Endothelial cell of umbilical vein (primary cell): Measurements from ENCODE around the gene PHACTR1. TPM values are rescaled to one million over a fixed set of nuclear protein-coding genes. Genes with fewer than 3 reads are reported as not detected.

Experiments
- BruUV-seq: library from RNA; stranded (reverse); fragments of 400-500 nt; replicated peaks from 2 replicates; lab custom pipeline; 2021; lab: Mats Ljungman, UMichigan
- CTCF ChIA-PET: fragments of 300-600, 350-600 bp; sonication (Branson Sonifier 250); formaldehyde crosslinking; loops from one replicate; lab custom pipeline; 2021; ENCODE audit warnings: antibody characterized with exemption, inconsistent platforms; lab: Charles Lee
- POLR2A ChIA-PET: fragments of 300-600, 350-600 bp; sonication (Branson Sonifier 250); formaldehyde crosslinking; loops from one replicate; lab custom pipeline; 2021; ENCODE audit warnings: antibody characterized with exemption, inconsistent platforms; lab: Charles Lee
- DNase-seq: peaks from one replicate; pipeline ENCODE4 v3.0.0-alpha.2; 2011; ENCODE audit warnings: low read depth, low spot score
- FAIRE-seq: peaks from 2 replicates; lab custom pipeline; 2011; peaks lifted over from hg19 to GRCh38; lab: Jason Lieb, UNC
- H2AFZ ChIP-seq: 2 replicates; pipeline ENCODE4 v1.6.0; 2012; ENCODE audit warnings: low read depth, low read length, control low read depth, inconsistent platforms
- H3K27ac ChIP-seq: 2 replicates; pipeline ENCODE4 v1.5.1; 2011; ENCODE audit warnings: low read depth, mild to moderate bottlenecking, control low read depth, low read length, moderate library complexity; ENCODE audit not compliant: insufficient read depth
- H3K27me3 ChIP-seq, 2 experiments: 2 replicates each; pipeline versions ENCODE4 v1.6.0 to v1.6.1; 2011; ENCODE audit warnings: low read length in 2 of 2, mixed read lengths in 1 of 2; ENCODE audit not compliant: control insufficient read depth in 2 of 2, insufficient read depth in 2 of 2
- H3K36me3 ChIP-seq, 2 experiments: 2 replicates in 1 of 2; 3 replicates in 1 of 2; pipeline ENCODE4 v1.5.1; 2011; ENCODE audit warnings: low read length in 2 of 2, mild to moderate bottlenecking in 1 of 2, moderate library complexity in 1 of 2; ENCODE audit not compliant: control insufficient read depth in 2 of 2, insufficient read depth in 2 of 2; ENCODE audit errors: extremely low read depth in 1 of 2
- H3K4me1 ChIP-seq: 3 replicates; pipeline ENCODE4 v1.5.1; 2011; ENCODE audit warnings: mild to moderate bottlenecking, low read length; ENCODE audit not compliant: control insufficient read depth, insufficient read depth; ENCODE audit errors: extremely low read depth
- H3K4me2 ChIP-seq: 2 replicates; pipeline ENCODE4 v1.6.1; 2011; ENCODE audit warnings: low read length, control low read depth, mixed read lengths; ENCODE audit not compliant: insufficient read depth
- H3K4me3 ChIP-seq, 3 experiments: fragments of 200-600 bp in 1 of 3; sonication (generic), shearing (Covaris generic) in 1 of 3; replicated peaks in 1 of 3; 2 replicates each; pipeline ENCODE4 v1.5.1; 2011 to 2016; ENCODE audit warnings: control low read depth in 3 of 3, low read length in 3 of 3, mild to moderate bottlenecking in 2 of 3, inconsistent platforms in 1 of 3, low read depth in 1 of 3, moderate library complexity in 1 of 3; ENCODE audit not compliant: insufficient read depth in 1 of 3
- H3K79me2 ChIP-seq: 2 replicates; pipeline ENCODE4 v1.6.0; 2012; ENCODE audit warnings: low read length, inconsistent platforms; ENCODE audit not compliant: control insufficient read depth, insufficient read depth
- H3K9ac ChIP-seq: replicated peaks from 2 replicates; pipeline ENCODE3; 2011; ENCODE audit warnings: low read length, control low read depth; ENCODE audit not compliant: insufficient read depth; ENCODE audit errors: extremely low read depth
- H3K9me1 ChIP-seq: replicated peaks from 3 replicates; pipeline ENCODE4 v1.6.0; 2011; ENCODE audit warnings: mild to moderate bottlenecking, low read length; ENCODE audit not compliant: control insufficient read depth, insufficient read depth; ENCODE audit errors: extremely low read depth
- H3K9me3 ChIP-seq: replicated peaks from 2 replicates; pipeline ENCODE4 v1.5.1; 2012; ENCODE audit warnings: low read length, inconsistent platforms; ENCODE audit not compliant: control insufficient read depth, insufficient read depth
- H4K20me1 ChIP-seq: replicated peaks from 2 replicates; pipeline ENCODE3; 2011; ENCODE audit warnings: mild to moderate bottlenecking, low read length; ENCODE audit not compliant: control insufficient read depth, insufficient read depth; ENCODE audit errors: extremely low read depth
- EZH2 ChIP-seq: IDR thresholded peaks from 2 replicates; pipeline ENCODE4 v1.6.1; 2012; ENCODE audit warnings: borderline replicate concordance, low read depth, mild to moderate bottlenecking, moderate library complexity, low read length, inconsistent platforms; ENCODE audit not compliant: severe bottlenecking
- FOS ChIP-seq: IDR thresholded peaks from 2 replicates; pipeline ENCODE4 v1.6.1; 2011; ENCODE audit warnings: mild to moderate bottlenecking, low read length, moderate library complexity, borderline replicate concordance; ENCODE audit not compliant: insufficient read depth
- GATA2 ChIP-seq: IDR thresholded peaks from 2 replicates; pipeline ENCODE4 v1.7.0; 2011; ENCODE audit warnings: low read depth, mild to moderate bottlenecking, moderate library complexity, mixed read lengths, low read length; ENCODE audit not compliant: insufficient read length, insufficient read depth
- JUN ChIP-seq: IDR thresholded peaks from 2 replicates; pipeline ENCODE4 v1.6.1; 2011; ENCODE audit warnings: borderline replicate concordance, low read depth; ENCODE audit not compliant: insufficient read length, insufficient read depth
- MAX ChIP-seq: IDR thresholded peaks from 2 replicates; pipeline ENCODE4 v1.6.1; 2011; ENCODE audit not compliant: insufficient read depth, insufficient read length
- MYC ChIP-seq: IDR thresholded peaks from one replicate; pipeline ENCODE4 v1.6.1; 2011; ENCODE audit warnings: mild to moderate bottlenecking, low read depth, low read length
- POLR2A ChIP-seq: IDR thresholded peaks from 2 replicates; pipeline ENCODE4 v1.6.1; 2012; ENCODE audit warnings: low read depth, mild to moderate bottlenecking, control low read depth, low read length
- POLR2AphosphoS5 ChIP-seq: IDR thresholded peaks from 2 replicates; pipeline ENCODE4 v1.6.1; 2012; ENCODE audit warnings: low read depth, mild to moderate bottlenecking, control low read depth, low read length, moderate library complexity; ENCODE audit not compliant: insufficient read depth
- dilution Hi-C: fragments of 300-500 bp; cut with MboI; formaldehyde crosslinking; loops from one replicate; pipeline ENCODE4 v1.15.0; 2019; ENCODE audit warnings: low sequenced_read_pairs; ENCODE audit not compliant: extremely low pct_ligation_motif_present
- intact Hi-C: fragments of 100-400 bp; cut with micrococcal nuclease; formaldehyde crosslinking; loops from one replicate; pipeline ENCODE4 v1.10.0; 2022
- polyA plus RNA-seq, 4 experiments: library from polyadenylated mRNA; depleted of rRNA in 3 of 4; stranded (reverse) in 3 of 4; unstranded in 1 of 4; fragments of >200 nt; gene quantifications; 2 replicates each; pipeline versions ENCODE4 v1.2.1 to v1.2.3, GENCODE V29; 2011 to 2012; ENCODE audit warnings: missing spikeins in 1 of 4
- total RNA-seq: library from RNA; stranded (reverse); gene quantifications from 2 replicates; pipeline ENCODE4 v1.2.3, GENCODE V29; 2021
- TF ChIP-seq, protein P1 (sequence below), 2 donors: IDR thresholded peaks; 1 replicate in 1 of 2; 2 replicates in 1 of 2; pipeline ENCODE4 v1.5.1; 2011; ENCODE audit warnings: low read length in 2 of 2, mild to moderate bottlenecking in 2 of 2, moderate library complexity in 2 of 2, control low read depth in 1 of 2, inconsistent platforms in 1 of 2, low read depth in 1 of 2; ENCODE audit not compliant: insufficient read depth in 1 of 2; ENCODE audit errors: extremely low read depth in 1 of 2

PHACTR1 gene
- total and polyA plus RNA-seq, 2 donors (not counting 3 experiments of a cell fraction or from before 2014, with no cell fraction given): 2.4 to 23.2 TPM

DNA sequence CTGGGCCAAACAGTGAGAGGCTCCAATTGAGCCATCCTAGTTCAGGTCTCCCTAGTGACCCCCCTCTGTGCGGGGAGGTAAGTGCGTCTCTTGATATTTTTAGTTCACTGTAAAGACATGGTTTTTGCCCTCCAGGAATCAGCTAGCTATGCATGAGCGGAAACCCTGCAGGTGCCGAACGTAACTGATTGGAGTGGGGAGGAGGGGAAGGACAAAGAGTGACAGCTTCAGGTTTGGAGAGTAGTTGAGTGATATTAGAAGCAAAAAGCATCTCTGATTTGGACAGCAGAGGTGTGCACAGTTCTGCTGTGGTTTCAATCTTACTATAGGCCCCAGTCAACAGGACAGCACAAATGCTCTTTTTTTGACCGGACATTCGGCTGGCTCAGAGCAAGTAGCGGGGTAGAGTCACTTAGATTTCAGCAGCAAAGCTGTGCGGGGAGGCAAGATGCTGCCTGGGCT is 580.0 kb downstream of the PHACTR1 start:
- dilution Hi-C loops (no loop called here), intact Hi-C loops (no loop called here)
- no peak for DNase-seq
- no peak for FAIRE-seq
- CTCF ChIA-PET: interaction anchor here (2.6 kb wide), 1 partner anchor 385 kb away, joined by 7 read pairs; no protein-coding TSS in a partner anchor
- no peaks in the 10 kb centered on the region for H3K79me2 ChIP-seq
- TF ChIP-seq POLR2A: no peak
- TF ChIP-seq FOS: no peak
- no peak for TF ChIP-seq MAX
- TF ChIP-seq, protein P1, sequence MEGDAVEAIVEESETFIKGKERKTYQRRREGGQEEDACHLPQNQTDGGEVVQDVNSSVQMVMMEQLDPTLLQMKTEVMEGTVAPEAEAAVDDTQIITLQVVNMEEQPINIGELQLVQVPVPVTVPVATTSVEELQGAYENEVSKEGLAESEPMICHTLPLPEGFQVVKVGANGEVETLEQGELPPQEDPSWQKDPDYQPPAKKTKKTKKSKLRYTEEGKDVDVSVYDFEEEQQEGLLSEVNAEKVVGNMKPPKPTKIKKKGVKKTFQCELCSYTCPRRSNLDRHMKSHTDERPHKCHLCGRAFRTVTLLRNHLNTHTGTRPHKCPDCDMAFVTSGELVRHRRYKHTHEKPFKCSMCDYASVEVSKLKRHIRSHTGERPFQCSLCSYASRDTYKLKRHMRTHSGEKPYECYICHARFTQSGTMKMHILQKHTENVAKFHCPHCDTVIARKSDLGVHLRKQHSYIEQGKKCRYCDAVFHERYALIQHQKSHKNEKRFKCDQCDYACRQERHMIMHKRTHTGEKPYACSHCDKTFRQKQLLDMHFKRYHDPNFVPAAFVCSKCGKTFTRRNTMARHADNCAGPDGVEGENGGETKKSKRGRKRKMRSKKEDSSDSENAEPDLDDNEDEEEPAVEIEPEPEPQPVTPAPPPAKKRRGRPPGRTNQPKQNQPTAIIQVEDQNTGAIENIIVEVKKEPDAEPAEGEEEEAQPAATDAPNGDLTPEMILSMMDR (IDR thresholded peaks at IDR 0.05; ENCODE audit: extremely low read depth in 1 of 2, insufficient read depth in 1 of 2, low read depth in 1 of 2, low read length in 2 of 2): no peak
- TF ChIP-seq JUN: no peak
- no peak for TF ChIP-seq GATA2
- TF ChIP-seq MYC: no peak
- no peak for TF ChIP-seq EZH2
- no peak for TF ChIP-seq POLR2AphosphoS5
- no peaks in the 10 kb centered on the region for H3K27me3 ChIP-seq
- no peak overlapping the region for H3K27ac ChIP-seq
- H4K20me1 ChIP-seq: no peaks in the 10 kb centered on the region
- H3K4me3 ChIP-seq: no peak overlapping the region
- no peak overlapping the region for H3K4me2 ChIP-seq
- peaks cover 0 to 11% of the 10 kb centered on the region in 2 experiments for H3K36me3 ChIP-seq
- no peak overlapping the region for H3K9ac ChIP-seq
- BruUV-seq: no TSS peak
- POLR2A ChIA-PET: no interaction called here
- H3K9me1 ChIP-seq: no peaks in the 10 kb centered on the region
- no peaks in the 10 kb centered on the region for H3K4me1 ChIP-seq
- no peaks in the 10 kb centered on the region for H3K9me3 ChIP-seq
- no peak overlapping the region for H2AFZ ChIP-seq
